GM11168 (cell line): ENCODE data around the gene ZNF385C.
"Not testable (repeated sequence)": the region's sequence is repeated elsewhere in the genome, so short reads cannot be mapped to it uniquely, and the experiment has no call there.

Source experiments
- in situ Hi-C: fragments of 300-500 bp; cut with MboI; formaldehyde crosslinking; loops from one replicate; pipeline ENCODE4 v1.12.0; 2022; ENCODE audit warnings: low sequenced_read_pairs; ENCODE audit not compliant: unreplicated experiment

The ZNF385C gene, protein sequence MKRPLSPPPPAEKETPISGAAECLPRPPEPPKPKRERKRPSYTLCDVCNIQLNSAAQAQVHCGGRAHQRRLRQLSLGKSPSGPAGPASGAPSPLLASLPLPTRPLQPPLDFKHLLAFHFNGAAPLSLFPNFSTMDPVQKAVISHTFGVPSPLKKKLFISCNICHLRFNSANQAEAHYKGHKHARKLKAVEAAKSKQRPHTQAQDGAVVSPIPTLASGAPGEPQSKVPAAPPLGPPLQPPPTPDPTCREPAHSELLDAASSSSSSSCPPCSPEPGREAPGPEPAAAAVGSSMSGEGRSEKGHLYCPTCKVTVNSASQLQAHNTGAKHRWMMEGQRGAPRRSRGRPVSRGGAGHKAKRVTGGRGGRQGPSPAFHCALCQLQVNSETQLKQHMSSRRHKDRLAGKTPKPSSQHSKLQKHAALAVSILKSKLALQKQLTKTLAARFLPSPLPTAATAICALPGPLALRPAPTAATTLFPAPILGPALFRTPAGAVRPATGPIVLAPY

GRCh38 chr17:42097691-42098631 lies at the start of gene ZNF385C:
Gene ZNF385C, minus strand, starts transcription at chr17:42098473. Its CDS starts 35,417 bp downstream, at chr17:42063056.
- in situ Hi-C loops, result no loop called here

- in situ Hi-C loops, result no loop called here
These were observed 48.8 kb upstream of the ZNF385C start for GRCh38 chr17:42146911-42147607.

GRCh38 chr17:42143138-42143537 lies 44.9 kb upstream of the ZNF385C start:
- in situ Hi-C loops, result not testable (repeated sequence)

DNA sequence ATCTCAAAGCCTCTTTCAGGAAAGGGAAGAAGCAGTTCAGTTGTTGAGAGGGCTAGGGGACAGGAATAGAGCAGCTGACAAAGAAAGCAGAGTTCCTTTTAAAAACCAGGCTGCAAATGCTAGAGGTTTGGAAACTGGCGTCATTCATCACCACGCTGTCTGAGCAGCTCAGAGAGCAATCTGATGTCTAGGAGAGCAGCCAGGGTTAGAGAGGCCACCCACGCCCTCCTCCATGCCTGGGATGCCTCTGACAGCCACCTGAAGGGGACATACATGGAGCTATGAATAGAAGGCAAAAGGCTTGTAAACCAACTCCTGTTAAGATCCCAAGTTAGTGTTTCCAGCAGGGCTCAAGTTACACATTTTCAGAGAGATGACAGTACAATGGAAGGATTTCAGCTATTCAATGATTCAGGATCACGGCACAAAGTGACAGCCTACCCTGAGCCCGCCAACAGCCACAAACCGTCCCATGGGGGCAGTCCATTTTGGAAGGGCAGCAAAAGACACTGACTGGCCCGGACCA lies 44.2 kb upstream of the ZNF385C start:
- in situ Hi-C loops, result no loop called here

DNA sequence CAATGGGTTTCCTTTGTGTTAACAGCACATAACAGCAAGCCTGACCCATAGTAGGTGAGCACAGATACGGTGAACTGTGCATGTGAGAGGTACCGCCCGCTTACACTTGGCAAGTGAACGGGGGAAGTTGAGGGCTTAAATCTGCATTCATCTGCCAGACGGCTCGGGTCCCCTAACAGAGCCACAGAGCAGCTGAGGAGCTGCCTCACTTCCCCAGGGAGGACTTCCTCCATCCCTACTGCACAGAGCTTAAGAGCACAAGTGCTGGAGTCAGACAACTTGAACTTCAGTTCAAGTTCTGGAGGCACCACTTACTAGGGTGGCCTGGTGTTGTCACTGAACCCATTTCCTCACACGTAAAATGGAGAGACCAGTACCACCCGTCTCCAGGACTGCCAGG lies 43.1 kb upstream of the ZNF385C start:
- in situ Hi-C loops, result no loop called here

GRCh38 chr17:42140690-42141089 lies 42.4 kb upstream of the ZNF385C start:
- in situ Hi-C loops, result not testable (repeated sequence)

DNA sequence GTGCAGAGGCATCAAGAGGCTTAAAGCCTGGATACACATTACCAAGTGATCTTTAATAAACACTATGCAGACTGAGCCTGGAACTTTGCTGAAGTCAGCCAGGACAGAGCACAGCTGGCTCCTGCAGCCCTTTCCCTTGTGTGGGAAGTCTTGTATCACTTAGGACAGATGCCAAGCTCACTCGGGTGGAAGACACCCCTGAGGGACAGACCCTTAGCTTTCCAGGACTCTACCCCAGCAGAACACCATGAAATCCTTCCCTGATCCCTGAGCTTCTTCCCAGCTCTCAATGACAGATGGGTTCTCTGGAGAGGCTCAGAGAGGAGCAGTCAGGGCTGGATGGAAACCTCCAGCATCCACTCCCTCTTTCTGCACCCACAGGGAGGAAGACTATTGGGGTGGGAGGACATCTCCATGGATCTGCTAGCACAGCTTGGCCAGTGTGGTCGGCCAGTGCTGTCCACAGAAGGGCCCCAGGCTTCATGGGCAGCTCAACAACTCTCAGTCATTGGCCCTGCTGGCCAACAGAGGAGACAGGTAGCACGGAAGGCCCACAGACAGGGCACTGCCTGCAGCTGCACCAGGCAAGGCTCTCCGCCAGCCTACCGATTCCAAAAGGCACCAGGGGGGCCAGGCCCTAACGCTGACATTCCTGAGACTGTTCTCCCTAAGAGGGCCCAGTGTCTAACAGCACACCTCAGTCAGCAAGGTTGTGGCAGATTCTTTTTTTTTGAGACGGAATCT lies 40.6 kb upstream of the ZNF385C start:
- in situ Hi-C loops, result no loop called here

- in situ Hi-C loops, result no loop called here
These were observed 38.4 kb upstream of the ZNF385C start for GRCh38 chr17:42136654-42137051.

DNA sequence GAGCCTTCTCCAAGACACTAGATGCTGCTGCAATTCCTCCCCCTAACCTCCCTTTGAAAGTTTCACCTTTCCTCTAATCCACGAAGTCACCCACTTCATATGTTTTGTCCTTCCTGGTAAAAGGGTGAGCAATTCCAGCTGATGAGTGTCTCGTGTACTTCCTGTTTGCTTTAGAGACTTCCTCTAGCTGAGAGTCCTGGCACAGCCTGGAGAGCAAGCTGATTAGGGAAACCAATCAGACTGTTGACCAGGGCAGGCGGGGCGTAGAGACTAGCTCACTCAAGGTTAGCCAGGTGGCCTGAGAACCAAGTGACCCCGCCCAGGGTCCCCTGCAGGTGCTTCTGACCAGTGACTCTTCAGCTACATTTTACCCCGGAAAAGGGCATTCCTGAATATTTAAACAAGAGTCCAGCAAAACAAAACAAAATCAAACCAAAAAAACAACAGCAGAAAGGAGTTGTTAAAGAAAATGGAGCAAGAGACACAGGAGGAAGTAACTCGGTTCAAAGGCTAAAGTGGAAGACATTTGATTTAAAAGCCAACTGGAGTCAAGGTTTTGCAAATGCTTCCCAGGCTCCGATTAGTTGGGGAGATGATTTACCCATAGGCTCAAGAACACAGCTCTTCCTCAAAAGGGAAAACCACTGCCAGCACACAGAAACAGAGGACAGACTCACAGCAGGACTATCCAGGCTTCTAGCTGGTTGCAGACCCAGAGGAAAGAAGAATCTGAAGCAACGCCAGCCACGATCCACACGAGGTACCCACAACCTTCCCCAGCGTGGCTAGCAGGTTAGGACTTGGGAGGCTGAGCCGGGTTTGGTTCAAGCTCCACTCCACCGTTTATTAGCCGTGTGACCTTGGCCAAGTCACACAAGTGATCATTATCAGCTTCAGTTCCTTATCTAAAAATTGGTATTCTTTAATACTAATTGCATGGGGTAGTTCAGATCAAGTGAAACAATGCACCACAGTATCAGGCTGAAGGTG lies 37.7 kb upstream of the ZNF385C start:
- in situ Hi-C loops, result no loop called here

DNA sequence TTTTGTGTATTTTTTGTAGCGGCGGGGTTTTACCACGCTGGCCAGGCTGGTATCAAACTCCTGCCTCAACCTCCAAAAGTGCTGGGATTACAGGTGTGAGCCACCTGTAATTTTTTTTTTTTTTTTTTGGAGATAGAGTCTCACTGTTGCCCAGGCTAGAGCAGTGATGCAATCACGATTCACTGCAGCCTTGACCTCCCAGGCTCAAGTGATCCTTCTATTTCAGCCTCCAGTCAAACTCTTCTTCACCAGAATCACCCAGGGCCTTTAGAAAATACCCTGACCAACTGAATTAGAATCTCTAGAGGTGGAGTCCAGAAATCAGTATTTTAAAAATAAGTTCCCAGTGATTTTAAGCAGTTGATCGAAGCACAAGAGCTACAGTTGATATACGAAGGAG lies 36.9 kb upstream of the ZNF385C start:
- in situ Hi-C loops, result no loop called here

- in situ Hi-C loops, result no loop called here
These were observed 35.3 kb upstream of the ZNF385C start for GRCh38 chr17:42133461-42134041.

DNA sequence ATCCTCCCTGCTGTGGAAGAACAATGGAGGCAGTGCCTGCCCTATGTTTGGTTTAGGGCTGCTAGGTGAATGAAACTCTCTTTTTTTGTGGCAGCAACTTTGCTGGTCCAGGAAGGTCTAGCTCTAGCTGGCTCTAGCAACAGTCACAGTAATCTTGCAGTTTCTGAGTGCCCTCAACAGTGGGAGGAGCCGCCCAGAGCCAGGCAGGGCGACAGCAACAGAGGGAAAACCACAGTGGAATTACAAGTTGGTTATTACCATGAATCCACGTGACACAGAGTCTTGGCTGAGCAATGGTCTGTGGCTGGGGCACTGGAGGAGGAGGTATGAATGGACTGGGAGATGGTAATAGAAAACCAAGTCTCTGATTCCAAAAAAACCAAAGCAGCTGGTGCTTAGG lies 34.7 kb upstream of the ZNF385C start:
- in situ Hi-C loops, result no loop called here

- in situ Hi-C loops, result no loop called here
These were observed 33.7 kb upstream of the ZNF385C start for GRCh38 chr17:42131981-42132432.

DNA sequence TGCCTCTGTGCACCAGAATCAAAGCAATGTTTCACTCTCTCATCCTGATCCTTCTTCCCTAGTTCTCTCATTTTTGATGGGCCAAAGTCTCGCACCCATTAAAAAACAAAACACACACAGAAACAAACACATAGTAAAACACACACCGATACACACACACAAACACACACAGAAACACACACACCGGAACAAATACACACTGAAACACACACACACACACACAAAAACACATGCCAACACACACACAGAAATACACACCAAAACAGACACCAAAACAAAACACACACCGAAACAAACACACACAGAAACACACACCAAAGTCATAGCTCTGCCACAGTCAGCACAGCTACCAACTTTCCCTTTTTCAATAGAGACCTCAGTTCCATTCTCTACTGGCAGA lies 33.0 kb upstream of the ZNF385C start:
- in situ Hi-C loops, result no loop called here

GRCh38 chr17:42130310-42130936 lies 32.1 kb upstream of the ZNF385C start:
- in situ Hi-C loops, result no loop called here

DNA sequence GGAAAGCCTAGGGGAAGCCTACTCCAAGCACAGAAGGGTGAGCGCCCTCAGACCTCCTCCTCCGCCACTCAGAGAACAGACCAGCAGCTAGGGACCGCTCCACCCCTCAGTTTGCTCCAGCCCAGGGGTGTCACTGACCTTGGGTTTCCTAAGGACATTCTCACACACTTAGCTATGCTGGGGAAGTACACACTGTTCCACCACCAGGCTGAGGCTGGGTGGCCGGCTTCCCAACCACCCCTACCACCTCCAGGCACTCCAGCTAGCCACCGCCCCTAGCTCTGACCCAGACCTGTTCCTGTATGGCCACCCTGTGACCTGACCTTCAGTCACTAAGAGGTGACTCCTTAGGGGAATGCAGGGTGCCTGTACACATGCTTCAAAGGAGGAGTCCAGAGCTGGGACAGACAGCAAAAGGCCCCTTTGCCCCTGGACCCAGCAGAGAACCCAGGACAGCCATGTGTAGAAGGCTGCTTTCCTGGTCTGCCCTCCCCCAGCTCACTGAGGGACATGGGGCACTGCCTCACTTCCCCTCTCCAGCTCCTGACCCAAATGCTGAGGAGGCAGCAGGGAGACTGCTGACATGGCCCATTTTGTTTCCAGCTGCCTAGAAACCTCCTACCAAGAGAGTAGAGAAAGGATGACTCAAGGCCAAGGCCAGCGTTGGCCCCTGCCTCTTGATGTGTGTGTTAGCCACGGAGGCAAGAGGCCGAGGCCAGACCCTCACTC lies 31.0 kb upstream of the ZNF385C start:
- in situ Hi-C loops, result no loop called here

GRCh38 chr17:42127414-42127813 lies 29.1 kb upstream of the ZNF385C start:
- in situ Hi-C loops, result no loop called here
